Stimulated activated CD4-positive, alpha-beta T cell treated with anti-CD3 and anti-CD28 coated beads, TNF-alpha, amount 100 ng/mL, for 48 hours (primary cell): ENCODE data around the gene ETS1.

ENCODE experiments used
- DNase-seq, 3 donors: peaks; one replicate each; pipeline ENCODE4 v3.0.0-alpha.2; 2020; ENCODE audit warnings: low read depth in 3 of 3

ETS1 gene

GRCh38 chr11:128594226-128594625 lies 6.9 kb upstream of the ETS1 start:
- DNase-seq, result no peak

DNA sequence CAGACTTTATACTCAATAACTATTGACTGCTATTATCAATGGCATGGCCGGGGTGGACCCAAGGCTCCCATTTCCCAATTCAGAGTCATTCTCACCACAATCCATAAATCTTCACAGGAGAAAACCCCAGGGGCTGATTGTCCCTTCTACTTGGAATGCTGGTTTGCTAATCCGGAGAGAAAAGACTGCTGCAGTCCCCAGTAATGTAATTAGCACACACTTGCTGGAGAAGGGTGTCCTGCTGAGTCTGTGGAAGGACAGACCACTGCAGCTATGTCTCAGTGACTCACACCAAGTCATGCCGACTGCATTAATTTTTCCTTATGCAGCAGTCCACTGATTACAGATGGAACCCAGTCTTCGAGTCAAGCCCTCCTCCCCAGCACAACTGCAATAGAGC lies 5.9 kb upstream of the ETS1 start:
- no peak for DNase-seq

GRCh38 chr11:128592454-128592853 lies 5.1 kb upstream of the ETS1 start:
- no peak for DNase-seq

GRCh38 chr11:128590587-128590986 lies 3.2 kb upstream of the ETS1 start:
- no peak for DNase-seq

GRCh38 chr11:128589998-128590397 lies 2.6 kb upstream of the ETS1 start:
- DNase-seq, result no peak

DNA sequence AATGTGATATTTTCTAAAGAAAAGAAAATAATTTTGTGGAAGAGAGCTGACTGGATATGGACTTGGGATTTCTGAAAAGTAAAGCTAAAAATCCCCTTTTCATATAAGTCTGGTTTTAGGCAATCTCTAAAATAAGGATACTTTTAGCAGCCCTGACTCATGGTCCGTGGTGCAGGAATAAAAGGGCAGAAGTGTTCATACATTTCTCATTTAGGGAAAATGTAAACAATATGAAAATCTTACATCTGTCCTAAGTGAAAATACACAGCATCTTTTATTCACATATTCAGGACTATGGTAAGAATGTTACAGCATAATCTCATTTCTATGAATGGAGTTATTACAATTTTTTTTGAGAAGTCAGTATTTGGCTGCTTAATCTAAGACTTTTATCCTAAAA lies 735 bp upstream of the ETS1 start:
- no peak for DNase-seq

DNA sequence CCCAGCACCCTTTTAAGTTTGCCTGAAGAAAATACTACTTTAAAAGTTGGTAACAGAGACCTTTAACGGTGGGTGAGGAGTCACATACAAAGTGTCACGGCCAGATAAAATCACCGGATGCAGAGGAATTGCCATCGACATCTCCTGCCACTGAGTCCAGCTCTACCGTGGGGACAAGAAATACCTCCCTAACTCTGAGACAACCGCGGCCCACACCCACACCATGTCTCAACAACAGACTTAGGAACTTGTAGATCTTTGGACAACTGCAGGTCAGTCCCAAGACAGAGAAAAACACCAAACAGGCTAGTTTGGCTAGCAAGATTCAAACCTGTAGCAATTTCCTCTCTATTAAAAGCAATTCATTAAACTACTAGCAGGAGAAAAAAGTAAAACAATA lies 669 bp downstream of the ETS1 start:
- no peak for DNase-seq

- DNase-seq, result no peak
These were observed 1.7 kb downstream of the ETS1 start for GRCh38 chr11:128585498-128586238.

DNA sequence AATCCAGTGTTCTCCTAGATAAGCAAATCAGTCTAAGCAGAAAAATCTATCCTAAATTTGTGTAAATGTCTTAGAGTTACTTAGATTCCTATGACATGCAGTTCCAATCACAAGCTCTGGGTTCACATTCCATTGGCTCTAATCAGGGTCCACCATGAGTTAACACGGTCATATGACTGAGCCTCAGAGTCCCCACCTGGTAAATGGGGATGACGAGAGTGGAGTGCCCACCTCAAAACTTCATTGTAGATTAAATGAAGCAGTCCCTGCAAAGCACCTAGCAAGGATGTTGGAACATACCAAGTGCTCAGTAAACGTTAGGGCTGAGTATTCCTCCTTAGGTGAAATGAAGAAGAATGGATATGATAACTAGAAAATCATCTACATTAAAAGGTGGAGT lies 3.1 kb downstream of the ETS1 start:
- no peak for DNase-seq

GRCh38 chr11:128582496-128583366 lies 4.6 kb downstream of the ETS1 start:
- DNase-seq, result no peak

- no peak for DNase-seq
These were observed 5.6 kb downstream of the ETS1 start for GRCh38 chr11:128581561-128582272.

DNA sequence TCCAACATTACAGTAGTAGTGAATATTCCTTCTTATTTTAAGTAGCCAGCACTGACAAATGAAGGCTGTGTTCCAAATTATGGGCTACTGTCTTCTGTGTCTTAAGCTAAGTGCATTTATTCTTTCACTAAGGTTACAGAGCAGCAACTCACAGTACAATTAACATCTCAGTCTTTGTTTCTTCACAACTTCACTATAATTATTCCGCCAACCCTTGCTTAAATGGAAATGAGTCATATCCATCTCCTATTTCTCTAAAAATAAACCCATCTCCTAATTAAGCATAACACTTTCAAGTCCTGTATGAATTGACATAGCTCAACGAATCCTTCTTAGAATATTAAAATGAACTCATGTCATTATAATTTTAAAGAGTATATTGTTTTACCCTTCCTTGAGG lies 6.7 kb downstream of the ETS1 start:
- no peak for DNase-seq

- DNase-seq, result no peak
These were observed 7.4 kb downstream of the ETS1 start for GRCh38 chr11:128579798-128580504.

GRCh38 chr11:128576555-128576954 lies 10.8 kb downstream of the ETS1 start:
- DNase-seq, result no peak

DNA sequence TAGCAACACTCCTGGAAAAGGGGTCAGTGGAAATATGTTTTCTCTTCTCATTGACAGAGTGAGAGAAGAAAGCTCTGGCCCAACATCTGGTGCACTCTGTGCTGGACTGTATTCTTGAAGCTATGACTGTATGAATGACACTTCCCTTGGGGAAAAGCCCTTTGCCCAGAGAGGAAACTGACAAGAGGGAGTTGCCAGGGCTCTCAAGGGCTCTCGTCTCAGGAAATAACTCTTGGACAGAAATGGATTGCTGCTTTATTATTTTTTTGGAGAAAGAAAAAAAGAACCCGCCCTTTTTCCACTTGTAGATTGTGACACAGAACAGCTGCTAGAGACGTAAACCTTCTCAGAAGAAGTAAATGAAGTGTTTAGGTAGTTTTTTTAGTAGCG lies 11.4 kb downstream of the ETS1 start:
- no peak for DNase-seq

DNA sequence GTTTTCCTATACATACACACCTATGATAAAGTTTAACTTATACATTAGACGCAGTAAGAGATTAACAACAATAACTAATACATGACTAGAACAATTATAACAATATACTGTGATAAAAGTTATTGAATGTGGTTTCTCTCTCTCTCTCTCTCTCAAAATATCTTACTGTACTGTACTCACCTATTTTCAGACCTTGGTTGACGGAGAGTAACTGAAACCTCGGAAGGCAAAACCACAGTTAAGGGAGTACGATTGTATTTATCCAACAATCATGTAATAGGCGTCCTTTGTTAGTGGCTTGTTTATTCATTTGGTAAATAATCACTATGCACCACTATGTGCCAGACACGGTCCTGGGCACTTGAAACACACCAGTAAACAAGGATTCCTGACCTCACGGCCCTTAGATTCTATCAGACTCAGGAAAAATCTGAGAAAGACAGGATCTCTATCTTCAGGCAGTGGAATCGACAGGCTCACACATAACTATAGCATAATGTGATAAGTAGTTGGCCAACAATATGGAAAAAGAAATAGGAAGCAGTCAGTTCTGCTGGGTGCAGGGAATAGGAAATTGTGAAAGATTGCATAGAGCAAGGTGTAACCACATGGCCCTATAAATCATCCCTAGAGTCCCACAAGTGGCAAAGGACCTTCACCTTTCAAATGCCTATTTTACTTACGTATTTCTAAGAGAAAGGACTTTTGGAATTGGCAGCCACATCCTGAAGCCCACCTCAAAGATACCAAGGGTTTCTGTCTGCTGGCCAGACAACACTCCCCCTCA lies 12.0 kb downstream of the ETS1 start:
- DNase-seq, result no peak

DNA sequence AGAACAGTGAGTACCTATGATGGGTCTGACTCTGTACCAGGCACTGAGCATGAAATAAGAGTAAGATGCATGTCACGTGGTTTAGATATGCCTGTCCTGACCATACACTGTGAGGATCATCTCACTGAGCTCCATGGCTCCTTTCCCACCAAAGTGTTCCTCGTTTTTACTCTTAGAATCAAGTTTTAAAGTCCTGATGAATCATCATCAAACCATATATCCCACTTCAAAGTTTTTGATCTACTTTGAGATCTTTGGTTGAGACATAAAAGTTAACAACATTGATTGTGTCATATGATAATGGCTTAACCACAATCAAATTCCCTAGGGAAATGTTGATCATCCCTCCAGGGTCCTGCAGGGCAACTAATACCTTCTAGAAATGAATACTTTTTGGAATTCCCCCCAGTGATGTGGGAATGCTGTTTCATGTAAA lies 12.8 kb downstream of the ETS1 start:
- no peak for DNase-seq

DNA sequence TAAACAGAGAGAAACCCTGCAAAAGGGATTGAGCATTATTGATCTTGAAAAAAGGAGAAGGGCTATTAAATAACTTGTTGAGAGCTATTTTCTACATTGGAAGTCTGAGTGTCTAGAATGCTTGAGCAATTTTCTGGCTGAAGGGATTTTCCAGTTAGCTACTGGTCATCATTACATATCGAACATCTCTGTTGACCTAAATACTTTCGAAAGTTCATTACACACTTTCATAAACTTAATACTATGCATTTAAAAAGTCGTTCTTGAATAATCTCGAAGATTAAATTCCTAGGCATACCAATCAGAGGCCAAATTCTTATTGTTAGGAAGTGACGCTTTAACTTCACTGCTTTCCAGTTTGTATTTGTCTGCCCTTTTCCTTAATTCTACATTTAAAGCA lies 13.7 kb downstream of the ETS1 start:
- no peak for DNase-seq

DNA sequence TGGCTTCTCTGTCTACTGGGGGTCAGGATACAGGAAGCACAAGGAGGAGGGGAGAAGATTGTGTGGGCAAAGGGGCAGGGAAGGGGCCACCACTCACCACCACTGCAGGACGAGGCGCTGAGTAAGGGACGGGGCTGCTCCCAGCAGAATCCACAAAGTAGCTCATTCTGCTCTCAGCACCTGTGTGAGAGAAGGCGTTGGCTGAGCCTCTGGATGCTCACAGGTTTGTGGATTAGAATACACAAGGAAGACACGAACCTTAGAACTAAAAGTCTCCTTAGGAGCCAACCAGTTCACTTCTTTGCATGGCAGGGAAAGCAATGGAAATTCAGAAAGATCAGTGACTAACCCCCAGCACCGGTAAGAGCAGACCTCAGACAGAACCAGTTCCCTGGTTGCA lies 14.4 kb downstream of the ETS1 start:
- no peak for DNase-seq

DNA sequence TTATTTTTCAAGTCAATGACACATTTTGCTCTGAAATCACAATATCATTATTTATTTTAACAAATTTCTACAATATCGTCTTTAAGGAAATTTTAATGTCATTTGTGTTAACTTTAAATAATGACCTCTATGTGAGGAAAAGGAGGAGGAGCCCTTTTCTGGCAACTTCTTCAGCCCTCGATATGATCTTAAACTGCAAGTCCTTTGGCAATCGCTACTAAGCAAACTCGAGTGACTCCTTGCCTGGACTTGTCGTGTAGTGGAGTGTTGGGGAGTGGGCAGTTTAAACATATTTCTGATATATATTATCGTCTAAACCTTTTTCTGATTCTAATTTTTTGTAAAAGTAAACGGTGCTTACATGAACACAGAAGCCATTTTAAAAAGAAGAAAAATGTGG lies 16.7 kb downstream of the ETS1 start:
- no peak for DNase-seq

- no peak for DNase-seq
These were observed 18.1 kb downstream of the ETS1 start for GRCh38 chr11:128569291-128569690.
